ENCODE measurements around the gene PPEF1. TPM values are rescaled to one million over a fixed set of nuclear protein-coding genes. Genes with fewer than 3 reads are reported as not detected.

PPEF1 gene
- total RNA-seq, 1 experiment from 2014 or later = 0.54 TPM

DNA sequence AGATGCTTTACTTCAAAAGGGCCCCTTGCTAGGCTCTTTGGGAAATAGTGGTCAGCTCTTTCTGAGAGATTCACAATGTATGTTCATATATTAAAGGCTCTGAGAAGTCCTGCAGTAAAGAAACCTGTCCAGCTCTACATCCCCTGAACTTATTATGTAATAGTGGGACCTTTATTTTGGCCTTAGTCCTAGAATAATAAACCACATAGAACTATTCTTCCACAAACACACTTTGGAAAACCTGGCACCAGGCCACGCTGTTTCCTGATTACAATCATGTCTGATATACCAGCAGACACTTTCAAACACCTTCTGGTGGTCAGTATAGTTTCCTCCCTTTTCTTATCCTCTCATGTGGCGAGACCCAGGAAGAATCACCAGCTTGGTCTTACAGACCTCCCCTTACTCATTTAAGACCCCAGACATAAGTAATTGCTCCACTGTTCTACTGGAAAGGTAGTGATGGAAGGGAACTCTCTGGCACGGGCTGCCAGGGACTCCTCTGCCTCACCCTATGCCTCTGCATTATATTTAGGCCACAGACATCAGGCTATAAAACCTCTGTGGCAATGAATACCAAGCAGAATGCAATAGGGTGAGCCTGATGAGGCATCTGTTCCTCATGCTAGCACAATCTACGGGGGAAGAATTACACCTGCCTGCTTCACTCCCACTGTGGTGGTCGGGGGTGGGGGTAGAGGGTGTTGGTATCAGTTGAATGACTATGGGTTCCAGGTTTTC is 5.7 kb upstream of the PPEF1 start:
- BruUV-seq (replicated peaks) = no TSS peak

DNA sequence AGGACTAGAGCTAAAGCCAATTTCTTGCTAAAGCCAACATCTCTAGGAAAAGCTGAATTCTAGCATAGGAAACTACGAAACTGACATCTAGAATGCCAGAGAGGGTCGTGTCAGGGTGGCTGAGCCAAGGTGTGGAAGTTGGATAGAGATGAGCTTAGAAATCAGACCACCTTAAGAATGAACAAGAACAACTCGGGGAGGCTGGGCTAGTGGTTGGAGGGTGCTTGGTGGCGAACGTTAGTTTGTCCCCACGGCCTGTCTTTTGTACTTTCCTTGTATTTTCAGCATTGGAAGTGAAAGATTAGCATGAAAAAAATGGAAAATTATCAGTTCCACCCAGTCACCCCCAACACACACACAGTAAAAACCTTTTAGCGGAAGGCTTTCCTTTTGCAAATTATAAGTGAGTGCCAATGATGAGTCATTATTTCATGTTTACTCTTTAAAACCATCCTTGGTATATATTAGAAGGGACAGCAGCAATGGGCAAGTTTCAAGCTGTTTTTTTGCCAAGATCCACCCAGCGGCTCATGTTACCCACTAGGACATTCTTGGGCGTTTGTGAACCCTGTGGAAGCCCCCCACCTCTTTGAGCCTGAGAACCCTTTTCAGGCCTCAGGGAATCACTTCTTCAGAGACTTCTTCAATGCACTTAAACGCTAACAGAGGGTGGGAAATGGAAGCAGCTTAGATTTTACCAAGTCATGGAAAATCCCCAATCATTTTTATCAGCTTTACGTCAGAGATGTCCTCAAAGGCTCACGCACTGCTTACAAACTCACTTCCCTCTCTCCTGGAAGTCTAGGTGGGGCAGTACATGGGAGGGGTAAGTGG is 4.9 kb upstream of the PPEF1 start:
- Mint-ChIP-seq H3K4me3 (ENCODE audit: unreplicated experiment) (no peak overlapping the region), H3K36me3 (ENCODE audit: insufficient read depth, unreplicated experiment) (no peaks in the 10 kb centered on the region), H3K9me3 (ENCODE audit: unreplicated experiment) (no peaks in the 10 kb centered on the region), H3K27ac (ENCODE audit: unreplicated experiment) (no peak overlapping the region), H3K27me3 (ENCODE audit: insufficient read depth, unreplicated experiment) (no peaks in the 10 kb centered on the region), H3K4me1 (ENCODE audit: low read depth, unreplicated experiment) (no peaks in the 10 kb centered on the region)
- intact Hi-C loops (cut with micrococcal nuclease; ENCODE audit: unreplicated experiment) = no loop called here
- POLR2A ChIA-PET = no interaction called here
- DNase-seq = no peak
- CTCF ChIA-PET = no interaction called here
- H3K36me3 ChIP-seq (ENCODE audit: control insufficient read depth, insufficient read depth, low read length) = no peaks in the 10 kb centered on the region
- no peaks in the 10 kb centered on the region for H3K9me3 ChIP-seq
- TF ChIP-seq, protein P1, sequence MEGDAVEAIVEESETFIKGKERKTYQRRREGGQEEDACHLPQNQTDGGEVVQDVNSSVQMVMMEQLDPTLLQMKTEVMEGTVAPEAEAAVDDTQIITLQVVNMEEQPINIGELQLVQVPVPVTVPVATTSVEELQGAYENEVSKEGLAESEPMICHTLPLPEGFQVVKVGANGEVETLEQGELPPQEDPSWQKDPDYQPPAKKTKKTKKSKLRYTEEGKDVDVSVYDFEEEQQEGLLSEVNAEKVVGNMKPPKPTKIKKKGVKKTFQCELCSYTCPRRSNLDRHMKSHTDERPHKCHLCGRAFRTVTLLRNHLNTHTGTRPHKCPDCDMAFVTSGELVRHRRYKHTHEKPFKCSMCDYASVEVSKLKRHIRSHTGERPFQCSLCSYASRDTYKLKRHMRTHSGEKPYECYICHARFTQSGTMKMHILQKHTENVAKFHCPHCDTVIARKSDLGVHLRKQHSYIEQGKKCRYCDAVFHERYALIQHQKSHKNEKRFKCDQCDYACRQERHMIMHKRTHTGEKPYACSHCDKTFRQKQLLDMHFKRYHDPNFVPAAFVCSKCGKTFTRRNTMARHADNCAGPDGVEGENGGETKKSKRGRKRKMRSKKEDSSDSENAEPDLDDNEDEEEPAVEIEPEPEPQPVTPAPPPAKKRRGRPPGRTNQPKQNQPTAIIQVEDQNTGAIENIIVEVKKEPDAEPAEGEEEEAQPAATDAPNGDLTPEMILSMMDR (IDR thresholded peaks at IDR 0.05; ENCODE audit: insufficient read depth in 1 of 2, low read depth in 1 of 2, low read length in 1 of 2, severe bottlenecking in 1 of 2, unreplicated experiment in 1 of 2) = no peak
- no TSS peak for BruUV-seq (replicated peaks)
- no peaks in the 10 kb centered on the region for H3K27me3 ChIP-seq (replicated peaks; ENCODE audit: control insufficient read depth, insufficient read depth, low read length)
- no peak overlapping the region for H3K4me3 ChIP-seq (ENCODE audit: low read depth, low read length)
- H3K4me1 ChIP-seq = no peaks in the 10 kb centered on the region

More for the DNA sequence above, 5.7 kb upstream of the PPEF1 start:
- H3K36me3 Mint-ChIP-seq (ENCODE audit: insufficient read depth, unreplicated experiment) = no peaks in the 10 kb centered on the region
- H3K4me3 Mint-ChIP-seq (ENCODE audit: unreplicated experiment) = no peak overlapping the region
- H3K4me1 ChIP-seq = no peaks in the 10 kb centered on the region
- DNase-seq = no peak
- no peak overlapping the region for H3K27ac Mint-ChIP-seq (ENCODE audit: unreplicated experiment)
- no peaks in the 10 kb centered on the region for H3K9me3 ChIP-seq
- H3K9me3 Mint-ChIP-seq (ENCODE audit: unreplicated experiment) = no peaks in the 10 kb centered on the region
- no peaks in the 10 kb centered on the region for H3K36me3 ChIP-seq (ENCODE audit: control insufficient read depth, insufficient read depth, low read length)
- TF ChIP-seq, protein P1 (IDR thresholded peaks at IDR 0.05; ENCODE audit: insufficient read depth in 1 of 2, low read depth in 1 of 2, low read length in 1 of 2, severe bottlenecking in 1 of 2, unreplicated experiment in 1 of 2) = no peak
- intact Hi-C loops (cut with micrococcal nuclease; ENCODE audit: unreplicated experiment) = no loop called here
- H3K4me1 Mint-ChIP-seq (ENCODE audit: low read depth, unreplicated experiment) = no peaks in the 10 kb centered on the region
- H3K27me3 Mint-ChIP-seq (ENCODE audit: insufficient read depth, unreplicated experiment) = no peaks in the 10 kb centered on the region
- H3K27me3 ChIP-seq (replicated peaks; ENCODE audit: control insufficient read depth, insufficient read depth, low read length) = no peaks in the 10 kb centered on the region
- POLR2A ChIA-PET = interaction anchor here (0.6 kb wide), 1 partner anchor 487 kb away, joined by 3 read pairs; no protein-coding TSS in a partner anchor
- no peak overlapping the region for H3K4me3 ChIP-seq (ENCODE audit: low read depth, low read length)
- CTCF ChIA-PET = no interaction called here

GRCh38 chrX:18709833-18710232 is 2.4 kb downstream of the PPEF1 start:
- DNase-seq = no peak
- Mint-ChIP-seq H3K36me3 (ENCODE audit: insufficient read depth, unreplicated experiment) (no peaks in the 10 kb centered on the region), H3K27me3 (ENCODE audit: insufficient read depth, unreplicated experiment) (no peaks in the 10 kb centered on the region), H3K4me3 (ENCODE audit: unreplicated experiment) (no peak overlapping the region), H3K4me1 (ENCODE audit: low read depth, unreplicated experiment) (no peaks in the 10 kb centered on the region), H3K27ac (ENCODE audit: unreplicated experiment) (no peak overlapping the region), H3K9me3 (ENCODE audit: unreplicated experiment) (no peaks in the 10 kb centered on the region)
- Histone ChIP-seq H3K9me3 (no peaks in the 10 kb centered on the region), H3K27me3 (replicated peaks; ENCODE audit: control insufficient read depth, insufficient read depth, low read length) (no peaks in the 10 kb centered on the region), H3K4me1 (no peaks in the 10 kb centered on the region), H3K4me3 (ENCODE audit: low read depth, low read length) (no peak overlapping the region), H3K36me3 (ENCODE audit: control insufficient read depth, insufficient read depth, low read length) (no peaks in the 10 kb centered on the region)
- TF ChIP-seq, protein P1 (IDR thresholded peaks at IDR 0.05; ENCODE audit: insufficient read depth in 1 of 2, low read depth in 1 of 2, low read length in 1 of 2, severe bottlenecking in 1 of 2, unreplicated experiment in 1 of 2) = no peak
- no TSS peak for BruUV-seq (replicated peaks)
- CTCF ChIA-PET = interaction anchor here (1.2 kb wide), 1 partner anchor 15 kb away, joined by 4 read pairs; no protein-coding TSS in a partner anchor
- intact Hi-C loops (cut with micrococcal nuclease; ENCODE audit: unreplicated experiment) = no loop called here
- POLR2A ChIA-PET = no interaction called here
